ENCODE results near the gene HOXC6.

- TF ChIP-seq CTCF (IDR thresholded peaks at IDR 0.05; ENCODE audit: insufficient read depth, low read length) (no peak), POLR2AphosphoS5 (IDR thresholded peaks at IDR 0.05; ENCODE audit: low read depth) (no peak), GABPA (IDR thresholded peaks at IDR 0.05; ENCODE audit: low read depth) (no peak), REST (IDR thresholded peaks at IDR 0.05; ENCODE audit: insufficient replicate concordance, low read depth) (no peak)
Measured at GRCh38 chr12:54012631-54013409, 15.4 kb upstream of the HOXC6 start.
